ENCODE measurements around the gene MTA3.
"Not testable (repeated sequence)": the region's sequence is repeated elsewhere in the genome, so short reads cannot be mapped to it uniquely, and the experiment has no call there.

Gene MTA3

GRCh38 chr2:42604341-42604867 lies 36.0 kb downstream of the MTA3 start:
- DNase-seq (ENCODE audit: low read depth, low spot score); H3K27ac ChIP-seq: not testable (repeated sequence)

- DNase-seq (ENCODE audit: low read depth, low spot score); H3K27ac ChIP-seq: not testable (repeated sequence)
Measured at GRCh38 chr2:42606166-42606565, 37.7 kb downstream of the MTA3 start.

- no peak for DNase-seq (ENCODE audit: low read depth, low spot score)
Measured at GRCh38 chr2:42607101-42607637, 38.7 kb downstream of the MTA3 start.

GRCh38 chr2:42613281-42614064 lies 45.0 kb downstream of the MTA3 start:
- no peak overlapping the region for H3K27ac ChIP-seq
- DNase-seq (ENCODE audit: low read depth, low spot score) = no peak

More at GRCh38 chr2:42607101-42607637, 38.7 kb downstream of the MTA3 start:
- no peak overlapping the region for H3K27ac ChIP-seq

GRCh38 chr2:42614838-42615237 lies 46.4 kb downstream of the MTA3 start:
- H3K27ac ChIP-seq = no peak overlapping the region
- DNase-seq (ENCODE audit: low read depth, low spot score) = no peak

- no peak overlapping the region for H3K27ac ChIP-seq
- no peak for DNase-seq (ENCODE audit: low read depth, low spot score)
Measured at GRCh38 chr2:42618116-42618515, 49.7 kb downstream of the MTA3 start.

GRCh38 chr2:42618972-42619371 lies 50.5 kb downstream of the MTA3 start:
- H3K27ac ChIP-seq = no peak overlapping the region
- DNase-seq (ENCODE audit: low read depth, low spot score) = peak; percentile 27

GRCh38 chr2:42621626-42622025 lies 53.2 kb downstream of the MTA3 start:
- not testable (repeated sequence) for DNase-seq (ENCODE audit: low read depth, low spot score); H3K27ac ChIP-seq

- H3K27ac ChIP-seq = no peak overlapping the region
- no peak for DNase-seq (ENCODE audit: low read depth, low spot score)
Measured at GRCh38 chr2:42622943-42623676, 54.7 kb downstream of the MTA3 start.

- DNase-seq (ENCODE audit: low read depth, low spot score) = no peak
- H3K27ac ChIP-seq = no peak overlapping the region
Measured at GRCh38 chr2:42624047-42624446, 55.6 kb downstream of the MTA3 start.

GRCh38 chr2:42628024-42628423 lies 59.6 kb downstream of the MTA3 start:
- not testable (repeated sequence) for H3K27ac ChIP-seq; DNase-seq (ENCODE audit: low read depth, low spot score)

- no peak overlapping the region for H3K27ac ChIP-seq
- DNase-seq (ENCODE audit: low read depth, low spot score) = no peak
Measured at GRCh38 chr2:42636934-42637333, 68.5 kb downstream of the MTA3 start.

- H3K27ac ChIP-seq = no peak overlapping the region
Measured at GRCh38 chr2:42638080-42638784, 69.8 kb downstream of the MTA3 start.

GRCh38 chr2:42639340-42640077 lies 71.1 kb downstream of the MTA3 start:
- no peak for DNase-seq (ENCODE audit: low read depth, low spot score)
- H3K27ac ChIP-seq = no peak overlapping the region

More at GRCh38 chr2:42638080-42638784, 69.8 kb downstream of the MTA3 start:
- no peak for DNase-seq (ENCODE audit: low read depth, low spot score)

- no peak overlapping the region for H3K27ac ChIP-seq
- no peak for DNase-seq (ENCODE audit: low read depth, low spot score)
Measured at GRCh38 chr2:42640261-42640660, 71.8 kb downstream of the MTA3 start.

- H3K27ac ChIP-seq; DNase-seq (ENCODE audit: low read depth, low spot score): not testable (repeated sequence)
Measured at GRCh38 chr2:42642371-42642770, 73.9 kb downstream of the MTA3 start.

- no peak for DNase-seq (ENCODE audit: low read depth, low spot score)
- H3K27ac ChIP-seq = no peak overlapping the region
Measured at GRCh38 chr2:42645551-42645950, 77.1 kb downstream of the MTA3 start.

GRCh38 chr2:42648796-42649195 lies 80.4 kb downstream of the MTA3 start:
- H3K27ac ChIP-seq = no peak overlapping the region
- DNase-seq (ENCODE audit: low read depth, low spot score) = no peak

GRCh38 chr2:42651057-42651456 lies 82.6 kb downstream of the MTA3 start:
- DNase-seq (ENCODE audit: low read depth, low spot score) = no peak

GRCh38 chr2:42652086-42652485 lies 83.7 kb downstream of the MTA3 start:
- no peak overlapping the region for H3K27ac ChIP-seq
- no peak for DNase-seq (ENCODE audit: low read depth, low spot score)

More at GRCh38 chr2:42651057-42651456, 82.6 kb downstream of the MTA3 start:
- no peak overlapping the region for H3K27ac ChIP-seq

Measured in epithelial cell of prostate (primary cell).